Endothelial cell of umbilical vein (primary cell): ENCODE results near the gene SLC45A1. TPM values are rescaled to one million over a fixed set of nuclear protein-coding genes. Genes with fewer than 3 reads are reported as not detected.

ENCODE experiments used
- BruUV-seq: library from RNA; stranded (reverse); fragments of 400-500 nt; replicated peaks from 2 replicates; lab custom pipeline; 2021; lab: Mats Ljungman, UMichigan
- CTCF ChIA-PET: fragments of 300-600, 350-600 bp; sonication (Branson Sonifier 250); formaldehyde crosslinking; loops from one replicate; lab custom pipeline; 2021; ENCODE audit warnings: antibody characterized with exemption, inconsistent platforms; lab: Charles Lee
- POLR2A ChIA-PET: fragments of 300-600, 350-600 bp; sonication (Branson Sonifier 250); formaldehyde crosslinking; loops from one replicate; lab custom pipeline; 2021; ENCODE audit warnings: antibody characterized with exemption, inconsistent platforms; lab: Charles Lee
- DNase-seq: peaks from one replicate; pipeline ENCODE4 v3.0.0-alpha.2; 2011; ENCODE audit warnings: low read depth, low spot score
- FAIRE-seq: peaks from 2 replicates; lab custom pipeline; 2011; peaks lifted over from hg19 to GRCh38; lab: Jason Lieb, UNC
- H2AFZ ChIP-seq: 2 replicates; pipeline ENCODE4 v1.6.0; 2012; ENCODE audit warnings: low read depth, low read length, control low read depth, inconsistent platforms
- H3K27ac ChIP-seq: 2 replicates; pipeline ENCODE4 v1.5.1; 2011; ENCODE audit warnings: low read depth, mild to moderate bottlenecking, control low read depth, low read length, moderate library complexity; ENCODE audit not compliant: insufficient read depth
- H3K27me3 ChIP-seq, 2 experiments: 2 replicates each; pipeline versions ENCODE4 v1.6.0 to v1.6.1; 2011; ENCODE audit warnings: low read length in 2 of 2, mixed read lengths in 1 of 2; ENCODE audit not compliant: control insufficient read depth in 2 of 2, insufficient read depth in 2 of 2
- H3K36me3 ChIP-seq, 2 experiments: 2 replicates in 1 of 2; 3 replicates in 1 of 2; pipeline ENCODE4 v1.5.1; 2011; ENCODE audit warnings: low read length in 2 of 2, mild to moderate bottlenecking in 1 of 2, moderate library complexity in 1 of 2; ENCODE audit not compliant: control insufficient read depth in 2 of 2, insufficient read depth in 2 of 2; ENCODE audit errors: extremely low read depth in 1 of 2
- H3K4me1 ChIP-seq: 3 replicates; pipeline ENCODE4 v1.5.1; 2011; ENCODE audit warnings: mild to moderate bottlenecking, low read length; ENCODE audit not compliant: control insufficient read depth, insufficient read depth; ENCODE audit errors: extremely low read depth
- H3K4me2 ChIP-seq: 2 replicates; pipeline ENCODE4 v1.6.1; 2011; ENCODE audit warnings: low read length, control low read depth, mixed read lengths; ENCODE audit not compliant: insufficient read depth
- H3K4me3 ChIP-seq, 3 experiments: fragments of 200-600 bp in 1 of 3; sonication (generic), shearing (Covaris generic) in 1 of 3; replicated peaks in 1 of 3; 2 replicates each; pipeline ENCODE4 v1.5.1; 2011 to 2016; ENCODE audit warnings: control low read depth in 3 of 3, low read length in 3 of 3, mild to moderate bottlenecking in 2 of 3, inconsistent platforms in 1 of 3, low read depth in 1 of 3, moderate library complexity in 1 of 3; ENCODE audit not compliant: insufficient read depth in 1 of 3
- H3K79me2 ChIP-seq: 2 replicates; pipeline ENCODE4 v1.6.0; 2012; ENCODE audit warnings: low read length, inconsistent platforms; ENCODE audit not compliant: control insufficient read depth, insufficient read depth
- H3K9ac ChIP-seq: replicated peaks from 2 replicates; pipeline ENCODE3; 2011; ENCODE audit warnings: low read length, control low read depth; ENCODE audit not compliant: insufficient read depth; ENCODE audit errors: extremely low read depth
- H3K9me1 ChIP-seq: replicated peaks from 3 replicates; pipeline ENCODE4 v1.6.0; 2011; ENCODE audit warnings: mild to moderate bottlenecking, low read length; ENCODE audit not compliant: control insufficient read depth, insufficient read depth; ENCODE audit errors: extremely low read depth
- H3K9me3 ChIP-seq: replicated peaks from 2 replicates; pipeline ENCODE4 v1.5.1; 2012; ENCODE audit warnings: low read length, inconsistent platforms; ENCODE audit not compliant: control insufficient read depth, insufficient read depth
- H4K20me1 ChIP-seq: replicated peaks from 2 replicates; pipeline ENCODE3; 2011; ENCODE audit warnings: mild to moderate bottlenecking, low read length; ENCODE audit not compliant: control insufficient read depth, insufficient read depth; ENCODE audit errors: extremely low read depth
- CTCF ChIP-seq, 2 donors: IDR thresholded peaks; 1 replicate in 1 of 2; 2 replicates in 1 of 2; pipeline ENCODE4 v1.5.1; 2011; ENCODE audit warnings: low read length in 2 of 2, mild to moderate bottlenecking in 2 of 2, moderate library complexity in 2 of 2, control low read depth in 1 of 2, inconsistent platforms in 1 of 2, low read depth in 1 of 2; ENCODE audit not compliant: insufficient read depth in 1 of 2; ENCODE audit errors: extremely low read depth in 1 of 2
- EZH2 ChIP-seq: IDR thresholded peaks from 2 replicates; pipeline ENCODE4 v1.6.1; 2012; ENCODE audit warnings: borderline replicate concordance, low read depth, mild to moderate bottlenecking, moderate library complexity, low read length, inconsistent platforms; ENCODE audit not compliant: severe bottlenecking
- FOS ChIP-seq: IDR thresholded peaks from 2 replicates; pipeline ENCODE4 v1.6.1; 2011; ENCODE audit warnings: mild to moderate bottlenecking, low read length, moderate library complexity, borderline replicate concordance; ENCODE audit not compliant: insufficient read depth
- GATA2 ChIP-seq: IDR thresholded peaks from 2 replicates; pipeline ENCODE4 v1.7.0; 2011; ENCODE audit warnings: low read depth, mild to moderate bottlenecking, moderate library complexity, mixed read lengths, low read length; ENCODE audit not compliant: insufficient read length, insufficient read depth
- JUN ChIP-seq: IDR thresholded peaks from 2 replicates; pipeline ENCODE4 v1.6.1; 2011; ENCODE audit warnings: borderline replicate concordance, low read depth; ENCODE audit not compliant: insufficient read length, insufficient read depth
- MYC ChIP-seq: IDR thresholded peaks from one replicate; pipeline ENCODE4 v1.6.1; 2011; ENCODE audit warnings: mild to moderate bottlenecking, low read depth, low read length
- POLR2A ChIP-seq: IDR thresholded peaks from 2 replicates; pipeline ENCODE4 v1.6.1; 2012; ENCODE audit warnings: low read depth, mild to moderate bottlenecking, control low read depth, low read length
- POLR2AphosphoS5 ChIP-seq: IDR thresholded peaks from 2 replicates; pipeline ENCODE4 v1.6.1; 2012; ENCODE audit warnings: low read depth, mild to moderate bottlenecking, control low read depth, low read length, moderate library complexity; ENCODE audit not compliant: insufficient read depth
- dilution Hi-C: fragments of 300-500 bp; cut with MboI; formaldehyde crosslinking; loops from one replicate; pipeline ENCODE4 v1.15.0; 2019; ENCODE audit warnings: low sequenced_read_pairs; ENCODE audit not compliant: extremely low pct_ligation_motif_present
- intact Hi-C: fragments of 100-400 bp; cut with micrococcal nuclease; formaldehyde crosslinking; loops from one replicate; pipeline ENCODE4 v1.10.0; 2022
- polyA plus RNA-seq, 4 experiments: library from polyadenylated mRNA; depleted of rRNA in 3 of 4; stranded (reverse) in 3 of 4; unstranded in 1 of 4; fragments of >200 nt; gene quantifications; 2 replicates each; pipeline versions ENCODE4 v1.2.1 to v1.2.3, GENCODE V29; 2011 to 2012; ENCODE audit warnings: missing spikeins in 1 of 4
- total RNA-seq: library from RNA; stranded (reverse); gene quantifications from 2 replicates; pipeline ENCODE4 v1.2.3, GENCODE V29; 2021
- TF ChIP-seq, protein P1 (sequence below): IDR thresholded peaks from 2 replicates; pipeline ENCODE4 v1.6.1; 2011; ENCODE audit not compliant: insufficient read depth, insufficient read length

SLC45A1 gene
- total and polyA plus RNA-seq, 2 donors (not counting 3 experiments of a cell fraction or from before 2014, with no cell fraction given), result 1.3 to 1.4 TPM

- intact Hi-C loops, result no loop called here
- POLR2A ChIA-PET, result no interaction called here
These were observed 8.4 kb downstream of the SLC45A1 start for GRCh38 chr1:8326265-8326664.

DNA sequence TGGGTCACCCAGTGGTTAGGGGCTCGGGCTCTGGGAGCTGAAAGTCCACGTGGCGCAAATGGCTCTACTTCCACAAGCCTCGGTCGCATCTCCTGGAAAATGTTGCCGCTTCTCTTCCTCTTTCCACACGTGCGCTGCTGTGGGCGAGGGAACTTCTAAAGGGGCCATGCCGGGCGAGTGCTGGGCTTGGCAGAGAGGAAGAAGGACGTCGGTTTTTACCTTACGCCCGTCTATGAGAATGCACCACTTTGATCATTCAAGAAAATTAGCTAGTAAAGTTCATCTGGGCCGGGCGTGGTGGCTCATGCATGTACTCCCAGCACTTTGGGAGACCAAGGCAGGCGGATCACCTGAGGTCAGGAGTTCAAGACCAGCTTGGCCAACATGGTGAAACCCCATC is 10.4 kb downstream of the SLC45A1 start:
- Histone ChIP-seq H3K36me3 (no peaks in the 10 kb centered on the region), H3K9me3 (no peaks in the 10 kb centered on the region), H3K27me3 (no peaks in the 10 kb centered on the region), H4K20me1 (no peaks in the 10 kb centered on the region), H3K4me2 (no peak overlapping the region), H2AFZ (no peak overlapping the region), H3K4me1 (no peaks in the 10 kb centered on the region), H3K4me3 (no peak overlapping the region), H3K27ac (no peak overlapping the region), H3K9ac (no peak overlapping the region), H3K79me2 (no peaks in the 10 kb centered on the region), H3K9me1 (no peaks in the 10 kb centered on the region)
- no TSS peak for BruUV-seq
- ChIA-PET POLR2A (no interaction called here), CTCF (interaction anchor here (0.9 to 1.7 kb wide), 3 partner anchors 15 to 313 kb away, joined by 3 to 5 read pairs (median 3); no protein-coding TSS in a partner anchor)
- DNase-seq (no peak), FAIRE-seq (no peak)
- dilution Hi-C loops (no loop called here), intact Hi-C loops (no loop called here)
- TF ChIP-seq EZH2, result no peak
- TF ChIP-seq, protein P1, sequence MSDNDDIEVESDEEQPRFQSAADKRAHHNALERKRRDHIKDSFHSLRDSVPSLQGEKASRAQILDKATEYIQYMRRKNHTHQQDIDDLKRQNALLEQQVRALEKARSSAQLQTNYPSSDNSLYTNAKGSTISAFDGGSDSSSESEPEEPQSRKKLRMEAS, result no peak
- no peak for TF ChIP-seq CTCF (IDR thresholded peaks at IDR 0.05; ENCODE audit: extremely low read depth in 1 of 2, insufficient read depth in 1 of 2, low read depth in 1 of 2, low read length in 2 of 2)
- TF ChIP-seq POLR2A, result no peak
- TF ChIP-seq JUN, result no peak
- TF ChIP-seq POLR2AphosphoS5, result no peak
- TF ChIP-seq FOS, result no peak
- no peak for TF ChIP-seq GATA2
- TF ChIP-seq MYC, result no peak

More at GRCh38 chr1:8326265-8326664, 8.4 kb downstream of the SLC45A1 start:
- CTCF ChIA-PET, result no interaction called here
- Histone ChIP-seq H3K4me2 (no peak overlapping the region), H3K27ac (no peak overlapping the region), H3K4me1 (no peaks in the 10 kb centered on the region), H3K27me3 (no peaks in the 10 kb centered on the region), H3K9me1 (no peaks in the 10 kb centered on the region), H4K20me1 (no peaks in the 10 kb centered on the region), H3K36me3 (no peaks in the 10 kb centered on the region), H3K9me3 (no peaks in the 10 kb centered on the region), H3K79me2 (no peaks in the 10 kb centered on the region), H2AFZ (no peak overlapping the region), H3K4me3 (no peak overlapping the region), H3K9ac (no peak overlapping the region)
- dilution Hi-C loops, result no loop called here
- no peak for FAIRE-seq
- no peak for DNase-seq
- no TSS peak for BruUV-seq
- TF ChIP-seq POLR2AphosphoS5 (no peak), POLR2A (no peak), JUN (no peak), FOS (no peak)
- TF ChIP-seq, protein P1, result no peak
